HG03039 (cell line): ENCODE data around the gene WDR35.
"Not testable (repeated sequence)": the region's sequence is repeated elsewhere in the genome, so short reads cannot be mapped to it uniquely, and the experiment has no call there.

ENCODE experiments used
- ATAC-seq: cut with Tn5 transposase; IDR thresholded peaks from one replicate; pipeline ENCODE4 v1.9.1; 2021; ENCODE audit warnings: mild to moderate bottlenecking, moderate library complexity; ENCODE audit not compliant: unreplicated experiment

Gene WDR35

GRCh38 chr2:19942199-19942598 is 47.7 kb downstream of the WDR35 start:
- ATAC-seq = no peak

GRCh38 chr2:19937004-19937403 is 52.9 kb downstream of the WDR35 start:
- no peak for ATAC-seq

GRCh38 chr2:19936203-19936602 is 53.7 kb downstream of the WDR35 start:
- ATAC-seq = no peak

GRCh38 chr2:19933351-19933981 is 56.4 kb downstream of the WDR35 start:
- no peak for ATAC-seq

- ATAC-seq = no peak
Measured at GRCh38 chr2:19932928-19933327, 57.0 kb downstream of the WDR35 start.

GRCh38 chr2:19929226-19929625 is 60.7 kb downstream of the WDR35 start:
- ATAC-seq = no peak

GRCh38 chr2:19927816-19928215 is 62.1 kb downstream of the WDR35 start:
- not testable (repeated sequence) for ATAC-seq

GRCh38 chr2:19924526-19924925 is 65.4 kb downstream of the WDR35 start:
- ATAC-seq = not testable (repeated sequence)

- not testable (repeated sequence) for ATAC-seq
Measured at GRCh38 chr2:19922188-19922587, 67.7 kb downstream of the WDR35 start.

GRCh38 chr2:19916385-19916950 is 73.4 kb downstream of the WDR35 start:
- ATAC-seq = no peak

GRCh38 chr2:19914266-19914975 is 75.5 kb downstream of the WDR35 start:
- no peak for ATAC-seq

GRCh38 chr2:19911808-19912509 is 77.9 kb downstream of the WDR35 start:
- no peak for ATAC-seq

GRCh38 chr2:19902216-19902740 is 87.6 kb downstream of the WDR35 start:
- peak; percentile 4 for ATAC-seq

GRCh38 chr2:19901442-19902215 is 88.3 kb downstream of the WDR35 start, which contains the start of gene TTC32:
TSS of gene TTC32 (minus strand) at chr2:19901983. CDS start at chr2:19901854, 129 bp downstream.
- peak; percentile 74 for ATAC-seq

GRCh38 chr2:19900931-19901441 is 88.9 kb downstream of the WDR35 start:
- ATAC-seq = no peak

- peak; percentile 20 for ATAC-seq
Measured at GRCh38 chr2:19899985-19900930, 89.6 kb downstream of the WDR35 start.

GRCh38 chr2:19898592-19899329 is 91.1 kb downstream of the WDR35 start:
- no peak for ATAC-seq

GRCh38 chr2:19897623-19898245 is 92.2 kb downstream of the WDR35 start:
- ATAC-seq = no peak
